Mucosa of stomach (tissue), 1 donor: Measurements from ENCODE around the gene PCNP.
"Not testable (repeated sequence)": the region's sequence is repeated elsewhere in the genome, so short reads cannot be mapped to it uniquely, and the experiment has no call there.

Experiments used
- H3K27me3 ChIP-seq: one replicate; pipeline ENCODE4 v1.7.0; 2013; ENCODE audit warnings: mild to moderate bottlenecking, low read length; ENCODE audit not compliant: control insufficient read depth, insufficient read depth
- H3K36me3 ChIP-seq: one replicate; pipeline ENCODE4 v1.7.0; 2013; ENCODE audit warnings: low read length; ENCODE audit not compliant: control insufficient read depth, insufficient read depth
- H3K4me1 ChIP-seq: one replicate; pipeline ENCODE4 v1.7.0; 2013; ENCODE audit warnings: mild to moderate bottlenecking, low read length; ENCODE audit not compliant: control insufficient read depth, insufficient read depth
- H3K4me3 ChIP-seq: one replicate; pipeline ENCODE4 v1.7.0; 2013; ENCODE audit warnings: low read length
- H3K9ac ChIP-seq: one replicate; pipeline ENCODE4 v1.7.0; 2013; ENCODE audit warnings: mild to moderate bottlenecking, low read length, moderate library complexity
- H3K9me3 ChIP-seq: one replicate; pipeline ENCODE4 v1.7.0; 2013; ENCODE audit warnings: mild to moderate bottlenecking, low read length, moderate library complexity; ENCODE audit not compliant: control insufficient read depth
- donor health status: Pancreatic carcinoma.

The PCNP gene

DNA sequence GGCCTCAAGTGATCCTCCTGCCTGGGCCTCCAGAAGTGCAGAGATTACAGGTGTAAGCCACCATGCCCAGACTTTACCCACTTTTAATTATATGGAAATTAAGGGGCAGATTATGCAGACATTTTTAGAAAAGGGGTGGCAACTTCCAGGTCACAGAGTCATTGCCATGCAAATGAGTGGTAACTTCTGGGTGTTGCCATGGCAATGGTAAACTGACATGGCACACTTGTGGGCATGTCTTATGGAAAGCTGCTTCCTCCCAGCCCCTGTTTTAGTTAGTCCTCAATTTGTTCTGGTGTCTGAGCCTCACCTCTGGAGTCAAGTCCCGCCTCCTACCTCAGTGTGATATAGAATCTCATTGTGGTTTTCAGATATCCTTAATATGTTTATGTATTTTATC is 49.7 kb downstream of the PCNP start:
- no peaks in the 10 kb centered on the region for H3K36me3 ChIP-seq
- H3K27me3 ChIP-seq: no peaks in the 10 kb centered on the region
- no peaks in the 10 kb centered on the region for H3K4me1 ChIP-seq
- no peak overlapping the region for H3K4me3 ChIP-seq
- H3K9ac ChIP-seq: no peak overlapping the region
- H3K9me3 ChIP-seq: no peaks in the 10 kb centered on the region

DNA sequence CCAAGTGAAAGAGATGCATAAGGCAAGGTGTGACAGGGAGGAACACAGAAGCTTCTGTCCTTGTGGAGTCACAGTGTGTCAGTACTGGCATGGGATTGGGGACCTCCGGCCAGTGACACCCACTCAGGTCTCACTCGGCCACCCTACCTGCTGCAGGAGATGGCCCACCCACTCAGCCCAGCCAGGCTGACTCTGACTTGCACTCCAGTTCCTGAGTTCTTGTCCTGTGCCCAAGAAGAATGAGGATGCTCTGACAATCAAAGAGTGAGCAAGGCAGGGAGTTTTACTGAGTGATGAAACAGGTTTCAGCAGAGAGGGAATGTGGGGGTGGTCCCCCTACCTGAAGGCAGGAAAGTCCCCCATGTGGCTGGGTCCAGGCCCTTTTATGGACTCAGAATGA is 50.9 kb downstream of the PCNP start:
- no peak overlapping the region for H3K4me3 ChIP-seq
- no peak overlapping the region for H3K9ac ChIP-seq
- H3K4me1 ChIP-seq: no peaks in the 10 kb centered on the region
- no peaks in the 10 kb centered on the region for H3K36me3 ChIP-seq
- no peaks in the 10 kb centered on the region for H3K9me3 ChIP-seq
- H3K27me3 ChIP-seq: no peaks in the 10 kb centered on the region

DNA sequence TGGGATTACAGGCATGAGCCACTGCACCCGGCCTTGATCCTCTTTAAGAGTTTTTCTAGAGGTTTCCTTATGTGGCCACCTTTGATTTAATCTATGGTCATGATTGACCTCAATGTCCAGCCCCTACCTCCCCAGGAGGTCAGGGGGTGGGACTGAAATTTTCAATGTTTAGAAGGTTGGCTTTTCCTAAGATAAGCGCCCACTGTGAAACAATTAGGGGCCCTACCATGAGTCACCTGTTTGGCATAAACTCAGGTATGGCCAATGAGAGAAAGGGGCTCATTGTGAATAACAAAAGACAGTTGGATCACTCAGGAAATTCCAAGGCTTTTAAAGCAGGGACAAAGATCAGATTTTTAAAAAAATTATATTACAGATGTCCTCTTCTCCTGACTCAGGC is 51.9 kb downstream of the PCNP start:
- no peaks in the 10 kb centered on the region for H3K27me3 ChIP-seq
- no peaks in the 10 kb centered on the region for H3K4me1 ChIP-seq
- H3K36me3 ChIP-seq: no peaks in the 10 kb centered on the region
- H3K9ac ChIP-seq: no peak overlapping the region
- no peak overlapping the region for H3K4me3 ChIP-seq
- no peaks in the 10 kb centered on the region for H3K9me3 ChIP-seq

DNA sequence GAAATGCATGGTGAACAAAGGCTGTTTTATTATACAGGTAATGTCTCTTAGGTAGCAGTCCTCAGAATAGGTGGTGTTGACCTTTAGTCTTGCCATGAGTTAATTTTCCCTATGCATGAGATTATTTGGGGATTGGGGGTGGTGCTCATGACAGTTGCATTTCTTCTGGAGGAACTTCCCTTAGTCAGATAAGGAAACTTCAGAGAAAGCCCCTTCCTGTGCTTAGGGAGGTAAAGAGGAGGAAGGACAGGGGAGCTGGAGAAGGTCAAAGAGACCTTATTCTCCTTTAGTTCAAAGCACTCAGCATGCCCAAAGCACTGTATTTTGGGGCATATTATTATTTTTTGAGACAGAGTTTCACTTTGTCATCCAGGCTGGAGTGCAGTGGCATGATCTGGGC is 55.2 kb downstream of the PCNP start:
- Histone ChIP-seq H3K4me3 (no peak overlapping the region), H3K9me3 (no peaks in the 10 kb centered on the region), H3K9ac (no peak overlapping the region), H3K27me3 (no peaks in the 10 kb centered on the region), H3K4me1 (no peaks in the 10 kb centered on the region), H3K36me3 (no peaks in the 10 kb centered on the region)

DNA sequence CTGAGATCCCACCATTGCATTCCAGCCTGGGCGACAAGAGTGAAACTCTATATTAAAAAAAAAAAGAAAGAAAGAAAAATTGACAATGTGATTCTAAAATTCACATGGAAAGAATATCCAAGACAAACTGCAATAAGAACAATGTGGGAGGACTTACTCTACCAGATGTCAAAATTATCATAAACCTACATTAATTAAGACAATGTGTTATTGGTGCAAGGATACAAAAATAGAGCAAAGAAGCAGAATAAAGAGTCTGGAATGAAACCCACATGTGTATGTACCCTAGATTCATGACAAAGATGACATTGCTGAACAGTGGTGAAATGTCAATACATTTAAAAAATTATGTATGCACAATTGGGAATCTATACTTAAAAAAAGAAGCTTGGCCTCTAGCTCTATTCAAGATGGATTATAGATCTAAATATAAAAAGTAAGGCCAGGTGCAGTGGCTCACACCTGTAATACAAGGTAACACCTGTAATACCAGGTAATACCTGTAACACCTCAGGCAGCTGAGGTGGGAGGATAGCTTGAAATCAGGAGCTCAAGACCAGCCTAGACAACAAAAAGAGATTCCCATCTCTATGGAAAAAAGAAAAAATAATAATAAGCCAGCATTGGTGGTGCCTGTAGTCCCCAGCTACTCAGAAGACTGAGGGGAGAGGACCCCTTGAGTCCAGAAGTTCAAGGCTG is 57.3 kb downstream of the PCNP start:
- no peak overlapping the region for H3K4me3 ChIP-seq
- no peaks in the 10 kb centered on the region for H3K4me1 ChIP-seq
- no peaks in the 10 kb centered on the region for H3K9me3 ChIP-seq

DNA sequence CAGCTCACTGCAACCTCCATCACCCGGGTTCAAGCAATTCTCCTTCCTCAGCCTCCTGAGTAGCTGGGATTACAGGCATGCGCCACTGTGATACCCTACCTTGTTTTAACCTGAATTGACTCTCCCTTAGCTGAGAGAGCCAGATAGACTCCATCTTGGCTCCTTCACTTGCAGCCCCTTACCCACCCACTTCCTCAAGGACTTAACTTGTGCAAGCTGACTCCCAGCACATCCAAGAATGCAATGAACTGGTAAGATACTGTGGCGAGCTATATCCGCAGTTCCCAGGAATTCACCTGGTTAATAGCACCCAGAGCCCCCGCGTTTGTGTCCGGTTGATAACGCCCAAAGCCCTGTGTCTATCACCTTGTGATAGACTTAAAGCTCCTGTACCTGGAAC is 58.0 kb downstream of the PCNP start:
- H3K9me3 ChIP-seq, H3K36me3 ChIP-seq, H3K9ac ChIP-seq, H3K4me3 ChIP-seq, H3K4me1 ChIP-seq, H3K27me3 ChIP-seq: not testable (repeated sequence)

More for the DNA sequence above, 57.3 kb downstream of the PCNP start:
- Histone ChIP-seq H3K27me3 (no peaks in the 10 kb centered on the region), H3K36me3 (no peaks in the 10 kb centered on the region), H3K9ac (no peak overlapping the region)

DNA sequence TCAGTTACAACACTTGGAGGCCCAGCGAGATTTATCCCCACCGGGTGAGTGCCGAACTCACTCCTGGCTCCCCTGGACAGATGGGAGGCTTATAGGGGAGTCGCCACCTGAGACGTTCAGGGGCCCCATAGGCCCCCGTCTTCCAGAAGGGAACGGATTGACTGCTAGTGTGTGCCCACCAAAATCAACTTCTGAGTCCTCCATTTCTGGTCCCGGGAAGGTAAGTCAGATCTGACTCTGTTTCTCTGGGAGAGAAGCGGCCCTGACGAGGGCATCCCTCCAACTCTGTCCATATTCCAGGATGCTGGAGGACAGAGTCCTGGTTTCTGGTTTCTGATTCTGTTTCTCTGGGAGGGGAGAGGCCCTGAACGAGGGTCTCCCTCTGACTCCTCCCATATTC is 58.6 kb downstream of the PCNP start:
- H3K27me3 ChIP-seq: no peaks in the 10 kb centered on the region
- no peaks in the 10 kb centered on the region for H3K9me3 ChIP-seq
- no peaks in the 10 kb centered on the region for H3K4me1 ChIP-seq
- no peak overlapping the region for H3K9ac ChIP-seq
- no peaks in the 10 kb centered on the region for H3K36me3 ChIP-seq
- H3K4me3 ChIP-seq: no peak overlapping the region

DNA sequence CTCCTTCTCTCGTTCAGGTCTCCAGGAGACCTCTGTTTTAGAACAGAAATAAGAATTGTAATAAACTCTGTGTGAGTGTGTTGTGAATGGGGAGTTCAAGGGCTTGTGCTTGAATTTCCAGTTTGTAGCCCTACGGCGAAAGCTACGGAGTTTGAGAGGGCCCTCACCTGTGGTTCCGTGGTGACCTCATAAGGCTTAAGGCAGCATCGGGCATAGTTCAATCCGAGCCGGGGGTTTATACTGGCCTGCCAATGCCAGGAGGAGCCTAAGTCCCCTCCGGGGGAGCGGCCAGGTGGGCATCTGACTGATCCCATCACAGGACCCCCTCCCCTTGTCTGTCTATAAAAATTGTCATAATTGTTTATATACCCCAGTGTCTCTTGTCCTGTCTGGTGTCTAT is 59.2 kb downstream of the PCNP start:
- Histone ChIP-seq H3K9ac (no peak overlapping the region), H3K4me1 (no peaks in the 10 kb centered on the region), H3K9me3 (no peaks in the 10 kb centered on the region), H3K4me3 (no peak overlapping the region), H3K27me3 (no peaks in the 10 kb centered on the region), H3K36me3 (no peaks in the 10 kb centered on the region)

DNA sequence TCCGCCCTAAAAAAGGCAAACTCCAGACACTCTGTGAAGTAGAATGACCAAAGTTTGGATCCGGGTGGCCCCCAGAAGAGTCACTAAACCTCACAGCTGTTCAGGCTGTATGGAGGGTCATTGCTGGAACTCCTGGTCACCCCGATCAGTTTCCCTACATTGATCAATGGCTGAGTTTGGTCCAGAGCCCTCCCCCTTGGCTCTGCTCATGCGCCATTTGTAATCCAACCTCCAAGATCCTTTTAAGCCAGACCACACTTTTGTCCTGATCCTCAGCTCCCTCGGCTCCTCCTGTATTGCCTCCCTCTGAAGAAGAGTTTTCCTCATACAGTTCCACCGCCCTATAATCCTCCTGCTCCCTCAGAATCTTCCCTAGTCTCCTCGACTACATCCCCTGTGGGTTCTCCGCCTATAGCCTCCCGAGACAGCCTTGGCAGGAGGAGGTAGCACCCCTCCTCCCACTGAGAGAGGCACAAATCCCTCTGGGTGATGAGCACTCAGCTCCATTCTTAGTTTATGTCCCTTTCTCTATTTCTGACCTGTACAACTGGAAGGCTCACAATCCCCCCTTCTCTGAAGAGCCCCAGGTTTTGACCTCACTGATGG is 60.7 kb downstream of the PCNP start:
- H3K9ac ChIP-seq: no peak overlapping the region

DNA sequence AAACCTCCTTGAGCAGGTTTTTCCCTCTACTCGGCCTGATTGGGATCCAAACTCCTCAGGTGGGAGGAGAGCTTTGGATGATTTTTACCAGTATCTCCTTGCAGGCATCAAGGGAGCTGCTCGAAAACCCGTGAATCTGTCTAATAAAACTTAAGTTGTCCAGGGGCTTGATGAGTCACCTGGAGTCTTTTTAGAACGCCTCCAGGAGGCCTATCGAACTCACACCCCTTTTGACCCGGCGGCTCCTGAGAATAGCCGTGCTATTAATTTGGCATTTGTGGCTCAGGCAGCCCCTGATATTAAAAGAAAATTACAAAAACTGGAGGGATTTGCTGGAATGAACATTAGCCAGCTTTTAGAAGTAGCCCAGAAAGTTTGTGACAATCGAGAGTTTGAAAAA is 61.4 kb downstream of the PCNP start:
- H3K9me3 ChIP-seq: no peaks in the 10 kb centered on the region
- no peak overlapping the region for H3K9ac ChIP-seq
- H3K4me3 ChIP-seq: no peak overlapping the region
- no peaks in the 10 kb centered on the region for H3K36me3 ChIP-seq
- no peaks in the 10 kb centered on the region for H3K4me1 ChIP-seq
- H3K27me3 ChIP-seq: no peaks in the 10 kb centered on the region

More for the DNA sequence above, 60.7 kb downstream of the PCNP start:
- H3K9me3 ChIP-seq: no peaks in the 10 kb centered on the region
- no peaks in the 10 kb centered on the region for H3K36me3 ChIP-seq
- no peak overlapping the region for H3K4me3 ChIP-seq
- no peaks in the 10 kb centered on the region for H3K4me1 ChIP-seq
- H3K27me3 ChIP-seq: no peaks in the 10 kb centered on the region

DNA sequence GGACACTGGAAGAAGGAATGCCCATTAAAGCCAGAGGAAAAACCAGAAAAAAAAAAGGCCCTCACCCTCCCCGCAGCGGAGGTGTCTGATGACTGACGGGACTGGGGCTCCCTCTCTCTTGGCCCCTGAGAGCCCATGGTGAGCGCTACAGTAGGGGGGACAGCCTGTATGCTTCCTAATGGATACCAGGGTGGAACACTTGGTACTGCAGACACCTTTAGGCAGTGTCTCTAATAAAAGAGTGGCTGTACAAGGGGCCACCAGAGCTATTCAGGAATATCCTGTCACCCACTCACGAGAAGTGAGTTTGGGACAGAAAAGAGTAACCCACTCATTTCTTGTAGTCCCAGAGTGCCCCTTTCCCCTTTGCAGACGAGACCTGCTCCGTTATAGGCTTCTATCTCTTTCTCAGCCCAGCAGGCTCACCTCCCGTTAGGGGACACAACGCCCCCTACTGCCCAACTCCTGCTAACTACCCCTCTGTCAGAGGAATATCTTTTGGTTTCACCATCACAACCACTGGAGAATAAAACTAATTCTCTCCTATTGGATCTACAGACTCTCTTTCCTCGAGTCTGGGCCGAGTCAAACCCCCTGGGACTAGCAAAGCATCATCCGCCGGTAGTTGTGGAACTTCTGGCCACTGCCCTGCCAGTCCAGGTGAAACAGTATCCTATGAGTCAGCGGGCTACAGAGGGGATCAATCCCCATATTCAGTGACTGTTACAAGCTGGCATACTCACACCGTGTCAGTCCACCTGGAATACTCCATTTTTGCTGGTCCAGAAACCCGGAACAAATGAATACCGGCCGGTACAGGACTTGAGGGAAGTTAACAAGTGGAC is 62.2 kb downstream of the PCNP start:
- Histone ChIP-seq H3K9ac (no peak overlapping the region), H3K4me1 (no peaks in the 10 kb centered on the region), H3K9me3 (no peaks in the 10 kb centered on the region), H3K27me3 (no peaks in the 10 kb centered on the region), H3K36me3 (no peaks in the 10 kb centered on the region), H3K4me3 (no peak overlapping the region)

DNA sequence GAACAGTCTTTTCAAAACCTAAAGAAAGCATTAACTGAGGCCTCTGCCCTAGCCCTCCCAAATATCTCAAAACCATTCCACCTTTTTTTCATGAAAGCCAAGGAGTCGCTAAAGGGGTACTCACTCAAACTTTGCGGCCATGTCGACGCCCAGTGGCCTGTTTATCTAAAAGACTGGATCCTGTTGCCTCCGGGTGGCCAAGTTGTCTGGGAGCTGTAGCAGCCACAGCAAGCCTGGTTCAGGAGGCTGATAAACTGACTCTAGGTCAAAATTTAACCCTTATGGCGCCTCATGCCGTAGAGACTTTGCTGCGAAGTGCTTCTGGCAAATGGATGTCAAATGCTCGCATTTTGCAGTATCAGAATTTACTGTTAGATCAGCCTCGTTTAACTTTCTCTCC is 63.5 kb downstream of the PCNP start:
- H3K36me3 ChIP-seq: no peaks in the 10 kb centered on the region
- H3K27me3 ChIP-seq: no peaks in the 10 kb centered on the region
- H3K9me3 ChIP-seq: no peaks in the 10 kb centered on the region
- H3K4me1 ChIP-seq: no peaks in the 10 kb centered on the region
- no peak overlapping the region for H3K4me3 ChIP-seq
- H3K9ac ChIP-seq: no peak overlapping the region
